PC-3 (cell line): ENCODE results near the gene RAB31. TPM values are rescaled to one million over a fixed set of nuclear protein-coding genes. Genes with fewer than 3 reads are reported as not detected.

ENCODE experiments used
- ATAC-seq: fragments of 200-7000 bp; cut with Tn5 transposase; 2 replicates; pipeline ENCODE4 v1.9.1; 2020; ENCODE audit warnings: mild to moderate bottlenecking, moderate library complexity
- BruUV-seq: library from RNA; stranded (reverse); fragments of 400-500 nt; replicated peaks from 2 replicates; lab custom pipeline; 2021; lab: Mats Ljungman, UMichigan
- CTCF ChIA-PET: fragments of 300-600 bp; sonication (Branson Sonifier 250); formaldehyde crosslinking; loops from one replicate; lab custom pipeline; 2022; ENCODE audit warnings: antibody characterized with exemption; lab: Charles Lee
- POLR2A ChIA-PET: fragments of 300-600 bp; sonication (Branson Sonifier 250); formaldehyde crosslinking; loops from one replicate; lab custom pipeline; 2022; ENCODE audit warnings: antibody characterized with exemption; ENCODE audit not compliant: unreplicated experiment; lab: Charles Lee
- DNase-seq: peaks from one replicate; pipeline ENCODE4 v3.0.0-alpha.2; 2015
- H2AFZ ChIP-seq: fragments of 300-600 bp; sonication (generic); 2 replicates; pipeline ENCODE4 v1.6.0; 2016; ENCODE audit warnings: antibody characterized with exemption, low read length
- H3F3A ChIP-seq: fragments of 300-600 bp; sonication (generic); one replicate; pipeline ENCODE4 v1.6.0; 2017; ENCODE audit warnings: antibody characterized with exemption, low read length, control low read depth, mild to moderate bottlenecking; ENCODE audit not compliant: unreplicated experiment
- H3K27ac ChIP-seq: fragments of 300-600 bp; sonication (generic); 2 replicates; pipeline ENCODE4 v1.5.1; 2016; ENCODE audit warnings: mild to moderate bottlenecking, low read length
- H3K27me3 ChIP-seq: fragments of 300-600 bp; sonication (generic); 2 replicates; pipeline ENCODE4 v1.6.1; 2016; ENCODE audit warnings: low read length, mixed read lengths
- H3K36me3 ChIP-seq: fragments of 300-600 bp; sonication (generic); 2 replicates; pipeline ENCODE4 v1.6.1; 2016; ENCODE audit warnings: low read depth, mixed run types, low read length, mixed read lengths
- H3K4me1 ChIP-seq: fragments of 300-600 bp; sonication (generic); 2 replicates; pipeline ENCODE4 v1.5.1; 2016; ENCODE audit warnings: low read length; ENCODE audit not compliant: insufficient read depth
- H3K4me2 ChIP-seq: fragments of 300-600 bp; sonication (generic); 2 replicates; pipeline ENCODE4 v1.6.0; 2016; ENCODE audit warnings: low read length
- H3K4me3 ChIP-seq: fragments of 300-600 bp; sonication (generic); 2 replicates; pipeline ENCODE4 v1.5.1; 2016; ENCODE audit warnings: mild to moderate bottlenecking, low read length, mixed read lengths
- H3K79me2 ChIP-seq: fragments of 300-600 bp; sonication (generic); 2 replicates; pipeline ENCODE4 v1.6.1; 2017; ENCODE audit warnings: low read length, mixed read lengths
- H3K9ac ChIP-seq: fragments of 300-600 bp; sonication (generic); 2 replicates; pipeline ENCODE4 v1.6.0; 2016; ENCODE audit warnings: mild to moderate bottlenecking, low read length
- H3K9me2 ChIP-seq: fragments of 300-600 bp; sonication (generic); replicated peaks from 2 replicates; pipeline ENCODE4 v1.6.1; 2016; ENCODE audit warnings: mixed run types, low read length, mixed read lengths
- H3K9me3 ChIP-seq: fragments of 300-600 bp; sonication (generic); 2 replicates; pipeline ENCODE4 v1.6.1; 2016; ENCODE audit warnings: low read length, mixed read lengths
- H4K20me1 ChIP-seq: fragments of 300-600 bp; sonication (generic); 2 replicates; pipeline ENCODE4 v1.6.1; 2016; ENCODE audit warnings: low read length, mixed read lengths
- CTCF ChIP-seq: fragments of 300-600 bp; sonication (generic); conservative IDR thresholded peaks from 2 replicates; pipeline ENCODE4 v1.5.1; 2017; ENCODE audit warnings: antibody characterized with exemption, low read depth, mild to moderate bottlenecking, low read length
- EZH2 ChIP-seq: fragments of 300-600 bp; sonication (generic); IDR thresholded peaks from one replicate; pipeline ENCODE4 v1.6.1; 2017; ENCODE audit warnings: antibody characterized with exemption, mild to moderate bottlenecking, low read length; ENCODE audit not compliant: unreplicated experiment
- EZH2phosphoT487 ChIP-seq: fragments of 300-600 bp; sonication (generic); IDR thresholded peaks from 2 replicates; pipeline ENCODE4 v1.6.1; 2018; ENCODE audit warnings: mild to moderate bottlenecking, antibody characterized with exemption, low read length, borderline replicate concordance
- intact Hi-C: fragments of 100-400 bp; cut with micrococcal nuclease; formaldehyde crosslinking; loops from 2 replicates; pipeline ENCODE4 v1.9.0; 2023
- total RNA-seq: library from RNA; depleted of rRNA; stranded (reverse); fragments of >200 nt; gene quantifications from 2 replicates; pipeline ENCODE4 v1.2.3, GENCODE V29; 2014

The RAB31 gene
- total RNA-seq, 1 experiment from 2014 or later, result 3.8 TPM

- ATAC-seq (no peak), DNase-seq (no peak)
- no peak overlapping the region for H3K9ac ChIP-seq
- CTCF ChIA-PET, result no interaction called here
- no peak overlapping the region for H3K4me3 ChIP-seq
- no peaks in the 10 kb centered on the region for H3K27me3 ChIP-seq
- H4K20me1 ChIP-seq, result no peaks in the 10 kb centered on the region
- no peak overlapping the region for H2AFZ ChIP-seq
- no peak overlapping the region for H3K27ac ChIP-seq
- H3K9me3 ChIP-seq, result no peaks in the 10 kb centered on the region
- BruUV-seq, result no TSS peak
- POLR2A ChIA-PET, result no interaction called here
- intact Hi-C loops, result no loop called here
- H3K79me2 ChIP-seq, result no peaks in the 10 kb centered on the region
- no peak overlapping the region for H3K4me2 ChIP-seq
- H3K9me2 ChIP-seq, result no peaks in the 10 kb centered on the region
- TF ChIP-seq EZH2 (no peak), CTCF (no peak), EZH2phosphoT487 (no peak)
- H3K36me3 ChIP-seq, result no peaks in the 10 kb centered on the region
- H3K4me1 ChIP-seq, result 0 out of 2 replicates have a peak, but pooled peaks cover 8% of the 10 kb centered on the region
- H3F3A ChIP-seq, result no peaks in the 10 kb centered on the region
Measured at GRCh38 chr18:9884532-9885140, 176.5 kb downstream of the RAB31 start.

- no peak within 1 kb of the TSS for H3K4me2 ChIP-seq
- H3K79me2 ChIP-seq, result no peaks in the 10 kb centered on the region
- CTCF ChIA-PET, result no interaction called here
- H4K20me1 ChIP-seq, result no peaks in the 10 kb centered on the region
- H3K9ac ChIP-seq, result no peak within 1 kb of the TSS
- H2AFZ ChIP-seq, result no peak within 1 kb of the TSS
- no peaks in the 10 kb centered on the region for H3K9me2 ChIP-seq
- POLR2A ChIA-PET, result interaction anchor here (0.6 kb wide), 1 partner anchor 10 kb away, joined by 8 read pairs; no protein-coding TSS in a partner anchor
- no peaks in the 10 kb centered on the region for H3K27me3 ChIP-seq
- no peaks in the 10 kb centered on the region for H3F3A ChIP-seq
- DNase-seq, result no peak
- H3K4me1 ChIP-seq, result 0 out of 2 replicates have a peak, but pooled peaks cover 8% of the 10 kb centered on the region
- H3K36me3 ChIP-seq, result no peaks in the 10 kb centered on the region
- BruUV-seq, result no TSS peak
- TF ChIP-seq EZH2phosphoT487 (no peak), EZH2 (no peak), CTCF (no peak)
- no peak for ATAC-seq
- H3K4me3 ChIP-seq, result no peak within 1 kb of the TSS
- H3K27ac ChIP-seq, result no peak within 1 kb of the TSS
- intact Hi-C loops, result no loop called here
- no peaks in the 10 kb centered on the region for H3K9me3 ChIP-seq
Measured at GRCh38 chr18:9885170-9886004, 177.3 kb downstream of the RAB31 start, which contains the start of gene TXNDC2. Gene TXNDC2, plus strand, starts transcription at chr18:9885973. Its CDS starts 708 bp downstream, at chr18:9886681.

- H4K20me1 ChIP-seq, result no peaks in the 10 kb centered on the region
- no TSS peak for BruUV-seq
- no peak for TF ChIP-seq CTCF
- no peak for TF ChIP-seq EZH2phosphoT487
- no peak overlapping the region for H2AFZ ChIP-seq
- intact Hi-C loops, result no loop called here
- no peak overlapping the region for H3K4me3 ChIP-seq
- POLR2A ChIA-PET, result interaction anchor here (0.6 kb wide), 1 partner anchor 10 kb away, joined by 8 read pairs; no protein-coding TSS in a partner anchor
- CTCF ChIA-PET, result no interaction called here
- 0 out of 2 replicates have a peak, but pooled peaks cover 8% of the 10 kb centered on the region for H3K4me1 ChIP-seq
- H3K27me3 ChIP-seq, result no peaks in the 10 kb centered on the region
- ATAC-seq, result no peak
- no peak overlapping the region for H3K4me2 ChIP-seq
- H3F3A ChIP-seq, result no peaks in the 10 kb centered on the region
- H3K27ac ChIP-seq, result no peak overlapping the region
- no peaks in the 10 kb centered on the region for H3K79me2 ChIP-seq
- no peaks in the 10 kb centered on the region for H3K9me3 ChIP-seq
- H3K9me2 ChIP-seq, result no peaks in the 10 kb centered on the region
- DNase-seq, result no peak
- H3K9ac ChIP-seq, result no peak overlapping the region
- H3K36me3 ChIP-seq, result no peaks in the 10 kb centered on the region
Measured at GRCh38 chr18:9886005-9886348, 177.9 kb downstream of the RAB31 start.
